Gastrocnemius medialis (tissue), 4 donors: ENCODE measurements around the gene ST6GALNAC4.

Experiments
- POLR2A ChIP-seq, 2 donors: fragments of 450-650 bp; IDR thresholded peaks; one replicate each; pipeline ENCODE4 v1.6.1; 2017; ENCODE audit warnings: antibody characterized with exemption in 2 of 2, mild to moderate bottlenecking in 2 of 2, moderate library complexity in 2 of 2
- TF ChIP-seq, protein P1 (sequence below), 5 experiments: fragments of 450-650 bp in 3 of 5; fragments of 200-600 bp in 2 of 5; sonication (generic) in 2 of 5; IDR thresholded peaks in 4 of 5; conservative IDR thresholded peaks in 1 of 5; 1 replicate in 4 of 5; 2 replicates in 1 of 5; pipeline ENCODE4 v1.5.1; 2016 to 2019; ENCODE audit warnings: antibody characterized with exemption in 5 of 5, mild to moderate bottlenecking in 3 of 5, moderate library complexity in 3 of 5

- TF ChIP-seq, protein P1, sequence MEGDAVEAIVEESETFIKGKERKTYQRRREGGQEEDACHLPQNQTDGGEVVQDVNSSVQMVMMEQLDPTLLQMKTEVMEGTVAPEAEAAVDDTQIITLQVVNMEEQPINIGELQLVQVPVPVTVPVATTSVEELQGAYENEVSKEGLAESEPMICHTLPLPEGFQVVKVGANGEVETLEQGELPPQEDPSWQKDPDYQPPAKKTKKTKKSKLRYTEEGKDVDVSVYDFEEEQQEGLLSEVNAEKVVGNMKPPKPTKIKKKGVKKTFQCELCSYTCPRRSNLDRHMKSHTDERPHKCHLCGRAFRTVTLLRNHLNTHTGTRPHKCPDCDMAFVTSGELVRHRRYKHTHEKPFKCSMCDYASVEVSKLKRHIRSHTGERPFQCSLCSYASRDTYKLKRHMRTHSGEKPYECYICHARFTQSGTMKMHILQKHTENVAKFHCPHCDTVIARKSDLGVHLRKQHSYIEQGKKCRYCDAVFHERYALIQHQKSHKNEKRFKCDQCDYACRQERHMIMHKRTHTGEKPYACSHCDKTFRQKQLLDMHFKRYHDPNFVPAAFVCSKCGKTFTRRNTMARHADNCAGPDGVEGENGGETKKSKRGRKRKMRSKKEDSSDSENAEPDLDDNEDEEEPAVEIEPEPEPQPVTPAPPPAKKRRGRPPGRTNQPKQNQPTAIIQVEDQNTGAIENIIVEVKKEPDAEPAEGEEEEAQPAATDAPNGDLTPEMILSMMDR (IDR thresholded peaks at IDR 0.05 in 4 of 5, conservative IDR thresholded peaks at IDR 0.05 in 1 of 5) = no peak
- TF ChIP-seq POLR2A (IDR thresholded peaks at IDR 0.05) = no peak
Measured at GRCh38 chr9:127929625-127929979, 12.8 kb upstream of the ST6GALNAC4 start.
